IPS DF 4.7 (cell line): ENCODE measurements around the gene FOXR1.

Experiments used
- DNase-seq: peaks from one replicate; pipeline ENCODE4 v3.0.0-alpha.2; 2013; ENCODE audit warnings: low spot score; ENCODE audit errors: extremely low read depth

Gene FOXR1, protein sequence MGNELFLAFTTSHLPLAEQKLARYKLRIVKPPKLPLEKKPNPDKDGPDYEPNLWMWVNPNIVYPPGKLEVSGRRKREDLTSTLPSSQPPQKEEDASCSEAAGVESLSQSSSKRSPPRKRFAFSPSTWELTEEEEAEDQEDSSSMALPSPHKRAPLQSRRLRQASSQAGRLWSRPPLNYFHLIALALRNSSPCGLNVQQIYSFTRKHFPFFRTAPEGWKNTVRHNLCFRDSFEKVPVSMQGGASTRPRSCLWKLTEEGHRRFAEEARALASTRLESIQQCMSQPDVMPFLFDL

DNA sequence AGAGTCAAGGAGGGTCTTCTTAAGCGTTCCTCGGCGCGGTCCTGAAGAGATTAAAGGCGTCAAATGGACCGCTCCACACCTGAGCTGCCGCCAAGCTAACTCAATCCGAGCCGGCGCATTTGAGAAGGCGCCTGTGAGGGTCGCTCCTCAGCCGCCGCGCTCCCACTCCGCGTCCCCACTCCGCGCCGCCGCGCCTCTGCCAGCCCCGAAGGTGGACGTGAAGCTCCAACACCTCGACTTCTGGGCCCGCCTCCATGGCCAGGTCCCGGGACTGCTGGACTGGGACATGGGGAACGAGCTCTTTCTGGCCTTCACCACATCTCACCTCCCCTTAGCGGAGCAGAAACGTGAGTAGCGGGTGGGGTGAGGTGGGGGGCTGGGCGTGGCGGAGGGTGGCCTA, at the start of gene FOXR1:
Gene FOXR1 (plus strand): TSS at position 116 of the 400 bp plus-strand sequence. CDS start 171 bp downstream, at position 287.
- no peak for DNase-seq

DNA sequence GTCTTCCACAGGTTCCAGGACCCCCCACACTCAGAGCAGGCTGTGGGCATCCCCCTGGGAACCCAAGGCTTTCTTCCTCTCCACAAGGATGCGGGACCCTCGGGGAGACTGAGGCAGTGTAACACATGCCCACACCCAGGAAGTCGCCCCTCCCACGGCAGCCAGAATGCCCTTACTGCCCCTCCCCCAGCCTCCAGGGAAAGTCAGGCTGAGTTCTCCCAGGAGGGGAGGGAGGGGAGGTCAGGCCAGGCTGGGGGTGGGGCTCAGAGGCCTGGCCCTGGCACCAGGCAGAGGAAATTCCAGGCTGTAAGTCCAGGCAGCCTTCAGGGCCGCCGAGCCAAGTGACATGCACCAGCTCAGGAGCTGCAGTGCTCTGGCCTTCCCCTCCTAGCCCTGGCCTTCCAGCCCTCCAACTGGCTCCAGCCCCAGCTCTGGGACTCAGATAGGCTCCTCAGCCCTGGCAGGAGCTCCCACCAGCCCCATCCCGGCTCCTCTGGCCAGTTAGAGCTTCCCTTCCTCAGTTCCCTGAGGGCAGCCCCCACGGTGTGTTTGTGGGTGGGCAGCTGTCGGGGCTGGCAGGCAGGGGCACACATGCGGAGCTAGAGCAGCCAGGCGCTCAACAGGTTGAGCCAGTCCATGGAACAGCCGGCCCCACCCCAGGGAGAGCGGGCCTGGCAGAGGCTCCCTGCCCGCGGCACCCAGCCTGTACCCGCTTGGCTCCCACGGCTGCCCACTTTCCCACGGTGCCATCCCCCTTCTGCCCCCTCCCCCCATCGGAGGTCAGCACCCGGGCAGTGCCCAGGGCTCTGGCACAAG, 49.4 kb upstream of the FOXR1 start:
- DNase-seq: no peak

- DNase-seq: no peak
Measured at GRCh38 chr11:118922745-118923627, 48.6 kb upstream of the FOXR1 start.

DNA sequence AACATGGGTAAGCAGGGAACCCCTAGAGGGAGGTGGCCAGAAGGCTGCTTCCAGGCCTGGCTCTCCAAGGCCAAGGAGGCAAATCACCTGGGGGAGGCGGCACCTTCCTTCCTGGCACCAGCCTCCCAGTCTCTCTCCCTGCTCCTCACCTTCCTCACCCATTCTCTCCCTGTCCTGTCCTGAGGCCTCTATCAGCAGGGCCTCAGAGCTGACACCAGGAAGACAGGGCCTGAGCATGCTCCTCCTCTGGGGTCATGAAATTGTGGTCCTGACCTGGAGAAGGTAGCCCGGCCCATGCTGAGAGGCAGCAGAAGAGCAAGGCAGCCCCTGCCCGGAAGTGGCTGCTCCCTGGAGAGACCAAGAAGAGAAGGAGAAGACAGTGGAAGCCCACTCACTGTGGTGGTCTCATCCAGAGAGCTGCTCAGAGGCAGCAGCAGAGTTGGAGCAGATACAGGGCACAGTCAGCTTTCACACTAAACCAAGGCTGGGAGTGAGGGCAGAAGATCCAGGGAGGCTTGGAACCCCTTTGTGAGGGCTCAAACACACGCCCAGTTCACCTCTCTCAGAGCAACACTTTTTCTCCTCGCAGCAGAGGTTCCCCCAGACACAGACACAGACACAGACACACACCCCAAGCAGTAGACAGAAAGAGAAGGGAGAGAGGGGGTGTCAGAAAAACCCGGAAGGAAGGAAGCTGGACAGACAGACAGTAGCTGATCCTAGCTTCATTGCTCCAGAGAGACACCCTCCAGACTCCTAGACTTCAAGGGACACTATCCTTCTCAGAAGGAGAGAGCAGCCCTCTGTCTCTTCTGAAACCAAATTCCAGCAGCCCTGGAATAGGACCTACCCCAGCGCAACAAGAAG, 47.6 kb upstream of the FOXR1 start:
- no peak for DNase-seq

DNA sequence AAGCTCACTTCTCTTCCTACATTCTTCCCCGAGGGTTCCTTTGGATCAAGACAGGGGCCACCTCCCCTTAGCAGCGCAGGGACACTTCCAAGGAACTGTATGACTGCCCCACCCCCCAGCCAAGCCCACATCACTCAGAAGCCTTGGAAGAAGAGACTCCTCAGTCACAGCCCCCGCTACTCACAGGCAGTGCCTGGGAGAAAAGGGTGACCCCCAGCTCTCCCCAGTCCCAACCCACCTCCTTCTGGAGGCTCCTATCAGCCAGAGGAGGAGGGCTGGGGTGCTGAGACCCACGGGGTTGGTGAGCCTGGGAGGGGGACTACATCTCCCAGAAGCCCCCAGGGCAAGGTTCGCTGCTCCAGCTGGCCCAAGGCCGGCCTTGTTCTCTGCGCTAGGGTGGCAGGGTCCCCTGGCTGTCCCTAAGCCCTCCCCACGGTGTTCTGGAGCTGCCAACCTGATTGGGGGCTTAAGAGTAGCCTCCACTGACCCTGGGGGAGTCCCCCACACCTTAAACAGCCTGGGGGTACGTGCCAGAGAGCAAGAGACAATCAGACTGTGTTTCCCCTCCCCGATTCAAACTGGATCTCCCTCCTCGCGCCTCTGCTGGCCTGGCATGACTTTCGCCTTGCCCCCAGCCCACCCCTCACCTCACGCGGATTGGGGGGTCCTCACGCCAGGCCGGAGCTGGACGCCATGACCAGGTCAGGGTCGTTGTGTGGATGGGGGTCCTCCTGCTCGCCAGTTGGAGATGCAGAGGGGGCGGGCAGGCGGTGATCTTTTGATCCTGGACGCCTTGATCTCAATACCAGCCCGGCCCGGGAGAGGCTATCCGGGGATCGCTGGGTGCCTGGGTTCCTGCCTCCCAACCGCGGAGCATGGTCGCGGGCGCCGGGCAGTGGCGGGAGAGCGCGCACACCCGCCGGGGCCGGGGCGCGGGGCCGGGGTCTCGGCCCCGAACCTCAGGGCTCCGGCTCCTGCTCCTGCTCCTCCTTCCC, 46.7 kb upstream of the FOXR1 start:
- DNase-seq: no peak

GRCh38 chr11:118927554-118928100, 43.9 kb upstream of the FOXR1 start:
- DNase-seq: no peak

- no peak for DNase-seq
Measured at GRCh38 chr11:118928101-118928869, 43.3 kb upstream of the FOXR1 start.

- no peak for DNase-seq
Measured at GRCh38 chr11:118928870-118929500, 42.6 kb upstream of the FOXR1 start.

GRCh38 chr11:118929501-118930093, 42.0 kb upstream of the FOXR1 start:
- DNase-seq: no peak

DNA sequence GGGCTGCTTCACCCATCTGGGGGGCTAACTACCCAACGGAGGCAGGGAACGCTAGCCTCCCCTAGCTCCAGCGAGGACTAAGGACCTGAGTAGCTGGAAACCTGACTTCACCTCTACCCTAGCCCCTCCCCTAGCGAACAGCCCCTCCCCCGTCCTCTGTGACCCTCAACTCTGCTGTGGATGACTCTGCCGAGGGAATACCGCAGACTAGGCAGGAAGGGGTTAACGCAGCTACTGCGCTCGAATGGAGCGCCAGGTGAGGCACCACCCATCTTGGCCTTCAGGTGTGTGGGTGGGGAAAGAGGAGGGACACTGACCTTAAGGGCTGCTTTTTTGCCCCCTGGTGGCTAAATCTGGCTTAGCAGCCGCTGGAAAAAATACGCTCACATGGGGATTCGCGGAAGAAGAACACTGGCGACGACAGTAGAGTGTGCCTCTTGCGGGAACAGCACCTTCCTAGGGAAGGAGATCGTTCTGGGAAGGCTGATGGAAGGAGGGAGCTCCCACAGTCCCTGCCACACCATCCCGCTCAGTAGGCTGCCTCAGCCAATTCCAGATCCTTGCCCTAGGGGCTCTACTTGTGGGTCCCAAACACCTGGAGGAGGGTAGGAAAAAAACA, 41.4 kb upstream of the FOXR1 start:
- peak; percentile 97 for DNase-seq

GRCh38 chr11:118931571-118931970, 40.0 kb upstream of the FOXR1 start:
- DNase-seq: no peak

DNA sequence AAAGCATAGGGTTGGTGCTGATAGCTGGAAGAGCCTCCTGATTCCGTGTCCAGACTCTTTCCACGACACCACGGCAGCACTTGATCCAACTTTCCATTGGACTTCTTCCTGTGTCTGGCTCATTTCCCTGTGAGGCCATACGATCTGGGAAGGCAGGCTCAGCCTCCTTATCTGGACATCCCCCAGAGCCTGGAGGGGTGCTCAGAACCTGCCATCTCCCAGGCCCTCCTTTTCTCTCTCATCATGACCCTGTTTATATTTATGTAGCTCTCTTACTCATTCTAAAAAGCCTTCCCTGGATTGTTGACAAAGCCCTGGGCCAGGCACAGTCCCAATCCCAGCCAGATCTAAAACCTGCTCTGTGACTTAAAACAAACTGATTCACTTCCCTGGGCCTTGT, 38.1 kb upstream of the FOXR1 start:
- DNase-seq: no peak

DNA sequence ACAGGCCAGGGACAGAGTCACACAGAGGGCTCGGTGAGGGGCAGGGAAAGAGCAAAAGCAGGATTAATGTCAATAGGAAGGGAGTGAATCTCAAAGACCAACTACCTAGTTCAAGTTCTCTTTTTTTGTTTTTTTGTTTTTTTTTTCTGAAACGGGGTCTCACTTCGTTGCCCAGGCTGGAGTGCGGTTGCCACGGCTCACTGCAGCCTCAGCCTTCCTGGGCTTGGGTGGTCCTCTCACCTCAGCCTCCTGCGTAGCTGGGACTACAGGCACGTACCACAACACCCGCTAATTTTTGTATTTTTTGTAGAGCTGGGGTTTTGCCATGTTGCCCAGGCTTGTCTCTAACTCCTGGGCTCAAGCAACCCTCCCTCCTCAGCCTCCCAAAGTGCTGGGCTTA, 36.2 kb upstream of the FOXR1 start:
- DNase-seq: no peak

- DNase-seq: no peak
Measured at GRCh38 chr11:118938491-118939403, 32.8 kb upstream of the FOXR1 start.

DNA sequence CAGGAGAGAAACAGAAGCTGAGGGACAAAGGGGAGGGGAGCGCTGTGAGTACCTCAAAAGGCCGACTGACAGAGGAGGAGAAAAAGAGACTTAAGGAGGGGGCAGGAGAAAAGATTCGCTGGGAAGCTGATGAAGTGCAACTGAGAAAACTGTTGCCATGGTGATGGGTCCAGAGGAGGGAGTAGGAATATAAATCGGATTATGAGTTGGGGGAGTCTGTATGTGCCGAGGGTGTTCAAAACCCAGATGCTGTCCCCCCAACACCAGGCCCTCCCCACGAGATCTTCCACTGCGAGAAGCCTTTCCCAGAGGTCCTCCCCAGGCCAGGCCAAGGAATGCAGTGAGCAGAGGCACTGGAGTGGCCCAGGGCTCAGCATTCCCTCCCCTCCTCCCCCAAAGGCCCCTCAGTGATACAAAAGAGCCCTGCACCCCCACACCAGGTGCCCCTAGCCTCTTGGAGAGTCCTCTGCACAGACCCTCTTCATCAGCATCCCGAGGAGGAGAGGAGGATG, 32.1 kb upstream of the FOXR1 start:
- DNase-seq: no peak
